ENCODE data around the gene TUBA4B.
A peak's percentile ranks its signal among the peaks of the same experiment; 100 is the strongest.

Gene TUBA4B

DNA sequence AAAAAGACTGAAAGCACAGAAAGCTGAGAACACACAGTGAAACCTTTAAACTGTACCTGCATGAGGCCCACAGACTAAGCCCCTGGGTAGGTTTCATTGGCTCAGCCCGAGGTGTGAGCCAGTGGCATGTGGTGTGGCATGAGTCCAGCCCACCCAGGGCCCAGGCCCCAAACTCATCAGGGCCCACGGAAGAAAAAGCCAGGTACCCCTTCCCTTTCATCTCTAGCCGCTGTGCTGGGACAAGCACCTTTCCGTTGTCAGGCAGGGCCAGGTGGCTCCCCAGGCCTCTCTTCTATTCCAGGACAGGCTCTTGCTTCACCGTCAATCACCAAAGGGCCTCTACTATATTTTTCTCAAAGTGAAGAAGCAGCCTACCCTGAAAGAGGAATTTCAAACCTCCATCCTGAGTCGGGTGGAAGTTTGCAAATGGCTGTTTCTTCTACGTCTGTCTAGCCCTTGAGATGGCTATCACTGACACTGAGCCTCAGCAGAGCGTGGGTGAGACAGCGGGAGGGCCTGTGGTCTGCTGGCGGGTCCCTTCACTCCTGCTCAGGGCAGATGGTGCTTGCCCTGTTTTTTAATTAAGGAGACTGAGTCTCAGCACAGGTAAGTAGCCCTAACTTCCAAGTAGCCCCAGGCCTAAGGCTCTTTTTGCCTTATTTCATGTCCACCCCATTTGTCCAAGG is 34.7 kb downstream of the TUBA4B start:
- H3K4me3 ChIP-seq (replicated peaks; ENCODE audit: low read depth, low read length) = no peak overlapping the region
- TF ChIP-seq, protein P1, sequence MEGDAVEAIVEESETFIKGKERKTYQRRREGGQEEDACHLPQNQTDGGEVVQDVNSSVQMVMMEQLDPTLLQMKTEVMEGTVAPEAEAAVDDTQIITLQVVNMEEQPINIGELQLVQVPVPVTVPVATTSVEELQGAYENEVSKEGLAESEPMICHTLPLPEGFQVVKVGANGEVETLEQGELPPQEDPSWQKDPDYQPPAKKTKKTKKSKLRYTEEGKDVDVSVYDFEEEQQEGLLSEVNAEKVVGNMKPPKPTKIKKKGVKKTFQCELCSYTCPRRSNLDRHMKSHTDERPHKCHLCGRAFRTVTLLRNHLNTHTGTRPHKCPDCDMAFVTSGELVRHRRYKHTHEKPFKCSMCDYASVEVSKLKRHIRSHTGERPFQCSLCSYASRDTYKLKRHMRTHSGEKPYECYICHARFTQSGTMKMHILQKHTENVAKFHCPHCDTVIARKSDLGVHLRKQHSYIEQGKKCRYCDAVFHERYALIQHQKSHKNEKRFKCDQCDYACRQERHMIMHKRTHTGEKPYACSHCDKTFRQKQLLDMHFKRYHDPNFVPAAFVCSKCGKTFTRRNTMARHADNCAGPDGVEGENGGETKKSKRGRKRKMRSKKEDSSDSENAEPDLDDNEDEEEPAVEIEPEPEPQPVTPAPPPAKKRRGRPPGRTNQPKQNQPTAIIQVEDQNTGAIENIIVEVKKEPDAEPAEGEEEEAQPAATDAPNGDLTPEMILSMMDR (IDR thresholded peaks at IDR 0.05; ENCODE audit: low read depth, low read length, missing control alignments) = no peak
- DNase-seq (ENCODE audit: extremely low read depth, low read depth) = no peak

- no peak overlapping the region for H3K4me3 ChIP-seq (replicated peaks; ENCODE audit: low read depth, low read length)
- no peak for DNase-seq (ENCODE audit: extremely low read depth, low read depth)
- TF ChIP-seq, protein P1 (IDR thresholded peaks at IDR 0.05; ENCODE audit: low read depth, low read length, missing control alignments) = no peak
Measured at GRCh38 chr2:219289195-219289536, 36.1 kb downstream of the TUBA4B start.

DNA sequence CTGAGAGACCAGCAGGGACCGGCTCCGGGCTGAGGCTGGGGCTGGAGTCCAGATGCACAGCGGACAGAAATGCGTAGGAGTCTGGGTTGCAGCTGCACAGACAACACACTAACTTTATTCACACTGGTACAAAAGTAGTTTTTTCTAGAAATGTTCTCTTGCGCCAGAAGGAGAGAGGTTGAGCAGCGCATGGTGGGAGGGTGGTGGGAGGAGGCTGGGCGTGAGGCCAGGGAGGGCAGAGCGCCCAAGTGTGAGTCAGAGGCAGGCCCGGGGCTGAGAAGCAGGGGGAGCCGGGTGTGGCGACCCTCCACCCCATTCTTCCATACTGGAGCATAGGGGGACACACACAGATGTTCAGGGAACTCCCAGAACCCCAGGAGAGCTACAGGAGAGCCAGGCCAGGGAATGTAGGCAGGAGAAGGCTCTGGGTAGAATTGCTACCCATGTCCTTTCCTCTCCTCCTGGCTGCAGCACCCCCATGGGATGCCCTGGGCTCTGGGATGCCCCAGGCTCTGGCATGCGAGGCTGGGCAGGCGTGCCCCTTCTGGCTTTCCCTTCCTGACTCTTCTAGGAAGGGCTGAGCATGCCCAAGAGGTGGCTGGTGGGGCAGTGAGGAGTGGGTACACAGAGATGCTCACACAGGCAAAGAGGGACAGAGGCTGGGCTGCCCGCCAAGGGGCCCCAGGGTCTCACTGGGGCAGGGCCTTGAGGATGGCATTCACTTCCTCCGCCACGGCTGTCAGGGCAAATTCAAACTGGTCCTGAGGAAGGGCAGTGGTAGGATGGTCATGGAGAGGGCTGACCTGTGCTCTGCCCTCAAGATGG is 36.7 kb downstream of the TUBA4B start:
- no peak overlapping the region for H3K4me3 ChIP-seq (replicated peaks; ENCODE audit: low read depth, low read length)
- DNase-seq (ENCODE audit: extremely low read depth, low read depth) = peak; percentile 84
- TF ChIP-seq, protein P1 (IDR thresholded peaks at IDR 0.05; ENCODE audit: low read depth, low read length, missing control alignments) = no peak

- no peak overlapping the region for H3K4me3 ChIP-seq (replicated peaks; ENCODE audit: low read depth, low read length)
- TF ChIP-seq, protein P1 (IDR thresholded peaks at IDR 0.05; ENCODE audit: low read depth, low read length, missing control alignments) = no peak
- no peak for DNase-seq (ENCODE audit: extremely low read depth, low read depth)
Measured at GRCh38 chr2:219290381-219291171, 37.5 kb downstream of the TUBA4B start.

- no peak for DNase-seq (ENCODE audit: extremely low read depth, low read depth)
- TF ChIP-seq, protein P1 (IDR thresholded peaks at IDR 0.05; ENCODE audit: low read depth, low read length, missing control alignments) = no peak
- H3K4me3 ChIP-seq (replicated peaks; ENCODE audit: low read depth, low read length) = no peak overlapping the region
Measured at GRCh38 chr2:219291394-219291793, 38.4 kb downstream of the TUBA4B start.

DNA sequence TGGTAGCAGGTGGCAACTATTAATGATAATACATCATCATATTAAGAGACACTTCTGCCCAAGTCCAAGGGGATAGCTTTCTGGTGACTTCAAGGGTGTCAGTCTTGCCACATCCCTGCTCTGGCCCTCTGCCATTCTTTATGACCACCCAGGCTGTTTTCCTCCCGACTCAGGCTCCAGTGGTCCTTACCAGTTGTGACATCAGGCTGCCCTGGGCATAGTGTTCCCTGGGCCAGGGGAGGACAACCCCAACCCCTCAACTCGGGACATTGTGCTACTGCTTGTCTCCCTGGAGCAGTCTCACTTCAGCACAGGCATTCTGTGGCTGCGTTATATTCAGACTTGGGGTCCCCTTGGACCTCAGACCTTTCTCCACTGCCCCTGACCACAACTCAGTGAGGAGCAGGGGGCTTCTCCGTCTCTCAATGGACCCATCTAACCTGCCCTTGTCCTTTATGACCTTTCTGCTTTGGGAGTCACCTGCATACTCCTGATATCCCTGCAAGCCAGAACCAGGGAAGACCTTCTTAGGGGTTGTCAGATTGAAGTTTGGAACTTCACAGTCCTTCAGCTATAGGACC is 39.0 kb downstream of the TUBA4B start:
- no peak for DNase-seq (ENCODE audit: extremely low read depth, low read depth)
- no peak overlapping the region for H3K4me3 ChIP-seq (replicated peaks; ENCODE audit: low read depth, low read length)
- TF ChIP-seq, protein P1 (IDR thresholded peaks at IDR 0.05; ENCODE audit: low read depth, low read length, missing control alignments) = no peak

Measured in HFF-Myc (cell line).